Diencephalon (tissue), 1 donor: ENCODE measurements around the gene MAGEB4. TPM values are rescaled to one million over a fixed set of nuclear protein-coding genes. Genes with fewer than 3 reads are reported as not detected.

ENCODE experiments used
- total RNA-seq: library from RNA; depleted of rRNA; stranded (reverse); fragments of >200 nt; gene quantifications from one replicate; pipeline ENCODE4 v1.2.3, GENCODE V29; 2014

The MAGEB4 gene
- total RNA-seq: not detected

DNA sequence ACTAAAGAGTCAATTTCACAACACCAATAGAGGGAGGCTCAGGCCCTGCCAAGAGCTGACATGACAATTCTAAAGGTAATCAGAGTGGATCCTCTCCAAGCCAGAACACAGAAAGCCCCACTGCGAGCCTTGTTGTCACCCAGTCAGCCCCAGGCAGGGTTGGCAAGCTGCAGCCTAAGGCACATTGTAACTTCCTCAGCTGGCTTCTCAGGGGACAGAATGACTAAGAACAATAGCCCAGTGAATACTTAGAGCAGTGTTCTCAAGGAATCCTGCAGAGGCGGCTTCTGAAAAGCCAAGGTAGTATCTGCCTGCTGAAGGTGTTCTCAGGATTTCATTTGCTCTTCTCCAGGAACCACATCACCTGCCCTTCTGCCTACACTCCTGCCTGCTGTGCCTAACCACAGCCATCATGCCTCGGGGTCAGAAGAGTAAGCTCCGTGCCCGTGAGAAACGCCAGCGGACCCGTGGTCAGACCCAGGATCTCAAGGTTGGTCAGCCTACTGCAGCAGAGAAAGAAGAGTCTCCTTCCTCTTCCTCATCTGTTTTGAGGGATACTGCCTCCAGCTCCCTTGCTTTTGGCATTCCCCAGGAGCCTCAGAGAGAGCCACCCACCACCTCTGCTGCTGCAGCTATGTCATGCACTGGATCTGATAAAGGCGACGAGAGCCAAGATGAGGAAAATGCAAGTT, at the start of gene MAGEB4:
TSS of gene MAGEB4 (plus strand) at position 277 of the 692 bp plus-strand sequence. CDS start at position 413, 136 bp downstream.

GRCh38 chrX:30215357-30215843, 26.4 kb upstream of the MAGEB4 start, which contains the start of gene MAGEB2:
MAGEB2 (plus strand) TSS chrX:30215563; CDS start chrX:30218581, 3,018 bp downstream.

DNA sequence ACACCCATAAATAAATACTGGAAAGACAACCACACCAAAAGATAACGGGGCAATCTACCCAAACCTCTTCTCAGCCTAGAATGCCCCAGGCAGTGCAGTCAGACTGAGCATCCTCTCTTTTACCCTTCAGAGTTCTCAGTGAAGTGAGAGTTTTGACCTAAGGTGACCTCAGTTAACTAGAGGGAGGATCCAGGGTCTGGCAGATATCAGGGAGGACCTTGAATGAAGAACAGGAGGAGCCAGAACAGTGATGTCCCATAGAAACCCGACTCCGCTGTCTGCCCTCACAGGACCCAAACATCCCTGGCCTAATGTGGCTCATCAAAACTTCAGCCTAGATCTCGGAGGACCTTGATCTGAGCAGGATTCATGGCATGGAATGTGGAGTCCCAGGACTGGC, 11.4 kb upstream of the MAGEB4 start, which contains the start of gene MAGEB3:
TSS of gene MAGEB3 (plus strand) at position 263 of the 400 bp plus-strand sequence. CDS start 5,268 bp downstream, outside the sequence.

DNA sequence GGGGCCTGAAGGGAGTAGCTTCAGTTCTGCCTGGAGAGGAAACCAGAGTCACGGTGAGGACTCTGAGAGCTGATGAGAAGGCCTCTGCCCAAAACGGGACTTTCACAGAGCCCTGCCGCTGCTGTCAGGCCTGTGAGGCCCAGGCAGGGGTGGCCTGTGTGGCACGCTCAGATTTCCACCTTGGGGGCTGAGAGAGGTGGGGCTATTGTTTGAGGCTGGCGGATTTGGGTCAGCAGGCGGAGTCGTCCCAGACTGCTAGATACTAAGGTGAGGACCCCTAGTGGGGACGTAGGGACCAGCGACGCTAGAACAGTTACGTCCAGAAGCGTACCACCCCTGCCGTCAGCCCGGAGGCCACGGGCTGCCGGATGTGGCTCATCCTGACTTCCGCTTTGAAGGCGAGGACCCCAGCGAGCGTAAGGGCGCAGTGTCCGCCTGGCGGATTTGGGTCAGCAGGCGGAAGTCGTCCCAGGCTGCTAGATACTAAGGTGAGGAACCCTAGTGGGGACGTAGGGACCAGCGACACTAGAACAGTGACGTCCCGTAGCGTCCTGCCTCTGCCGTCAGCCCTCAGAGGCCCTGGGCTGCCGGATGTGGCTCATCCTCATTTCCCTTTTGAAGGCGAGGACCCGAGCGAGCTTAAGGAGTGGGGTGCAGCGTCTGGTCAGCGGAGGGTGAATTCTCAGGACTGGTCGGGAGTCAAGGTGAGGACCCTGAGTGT, 5.1 kb downstream of the MAGEB4 start, which contains the start of gene MAGEB1:
TSS of gene MAGEB1 (plus strand) at position 378 of the 721 bp plus-strand sequence. CDS start 3,348 bp downstream, outside the sequence.

Other genes with a start within 250 kb of the MAGEB4 start
- not detected for gene MAGEB2, start 26.4 kb upstream of the MAGEB4 start, total RNA-seq
- gene MAGEB3, start 11.3 kb upstream of the MAGEB4 start, total RNA-seq: not detected
- not detected for gene MAGEB1, start 5.1 kb downstream of the MAGEB4 start, total RNA-seq
- 1.4 TPM for gene NR0B1, start 67.4 kb downstream of the MAGEB4 start, total RNA-seq